Kasumi-1 (cell line): Measurements from ENCODE around the gene DCAF8L2.
"Not testable (repeated sequence)": the region's sequence is repeated elsewhere in the genome, so short reads cannot be mapped to it uniquely, and the experiment has no call there.

Experiments
- DNase-seq, 2 experiments: peaks; one replicate each; lab custom pipeline; 2025; lab: John Stamatoyannopoulos, UW

The DCAF8L2 gene

GRCh38 chrX:27679281-27679680, 89.1 kb downstream of the DCAF8L2 start:
- DNase-seq = peak; percentile 27 to 42

GRCh38 chrX:27680726-27681125, 90.6 kb downstream of the DCAF8L2 start:
- no peak for DNase-seq

- peak; percentile 0 to 15 for DNase-seq
Measured at GRCh38 chrX:27683566-27684208, 93.5 kb downstream of the DCAF8L2 start.

GRCh38 chrX:27694667-27695066, 104.5 kb downstream of the DCAF8L2 start:
- DNase-seq = no peak

- no peak for DNase-seq
Measured at GRCh38 chrX:27706526-27706925, 116.4 kb downstream of the DCAF8L2 start.

- no peak for DNase-seq
Measured at GRCh38 chrX:27715610-27716009, 125.5 kb downstream of the DCAF8L2 start.

GRCh38 chrX:27728291-27728690, 138.1 kb downstream of the DCAF8L2 start:
- no peak for DNase-seq

GRCh38 chrX:27731962-27732361, 141.8 kb downstream of the DCAF8L2 start:
- no peak for DNase-seq

- DNase-seq = no peak
Measured at GRCh38 chrX:27735914-27736313, 145.8 kb downstream of the DCAF8L2 start.

- no peak for DNase-seq
Measured at GRCh38 chrX:27740933-27741332, 150.8 kb downstream of the DCAF8L2 start.

GRCh38 chrX:27743521-27743920, 153.4 kb downstream of the DCAF8L2 start:
- not testable (repeated sequence) for DNase-seq

GRCh38 chrX:27746516-27746915, 156.4 kb downstream of the DCAF8L2 start:
- DNase-seq = no peak

- not testable (repeated sequence) for DNase-seq
Measured at GRCh38 chrX:27750298-27750697, 160.2 kb downstream of the DCAF8L2 start.

- DNase-seq = no peak
Measured at GRCh38 chrX:27751976-27752375, 161.8 kb downstream of the DCAF8L2 start.

GRCh38 chrX:27765718-27766117, 175.6 kb downstream of the DCAF8L2 start:
- no peak for DNase-seq

GRCh38 chrX:27767387-27767786, 177.2 kb downstream of the DCAF8L2 start:
- no peak for DNase-seq

GRCh38 chrX:27775984-27776383, 185.8 kb downstream of the DCAF8L2 start:
- DNase-seq = no peak

- no peak for DNase-seq
Measured at GRCh38 chrX:27796640-27797257, 206.6 kb downstream of the DCAF8L2 start.

- DNase-seq = no peak
Measured at GRCh38 chrX:27797575-27797974, 207.4 kb downstream of the DCAF8L2 start.
